Ishikawa (cell line): ENCODE results near the gene FAM131A.

ENCODE experiments used
- CEBPB ChIP-seq: IDR thresholded peaks from 2 replicates; pipeline ENCODE4 v1.6.1; 2012
- CREB1 ChIP-seq: IDR thresholded peaks from 2 replicates; pipeline ENCODE4 v1.6.1; 2012; ENCODE audit warnings: low read depth
- EGR1 ChIP-seq: IDR thresholded peaks from 2 replicates; pipeline ENCODE4 v1.6.1; 2012
- EP300 ChIP-seq: IDR thresholded peaks from 2 replicates; pipeline ENCODE4 v1.6.1; 2012; ENCODE audit warnings: borderline replicate concordance
- FOXM1 ChIP-seq: IDR thresholded peaks from 2 replicates; pipeline ENCODE4 v1.6.1; 2012; ENCODE audit warnings: low read depth, borderline replicate concordance
- NFIC ChIP-seq: IDR thresholded peaks from 2 replicates; pipeline ENCODE4 v1.6.1; 2012
- RAD21 ChIP-seq: IDR thresholded peaks from 2 replicates; pipeline ENCODE4 v1.6.1; 2012; ENCODE audit warnings: low read depth
- TAF1 ChIP-seq: IDR thresholded peaks from 2 replicates; pipeline ENCODE4 v1.6.1; 2012; ENCODE audit warnings: low read depth, mild to moderate bottlenecking
- TCF12 ChIP-seq: IDR thresholded peaks from 2 replicates; pipeline ENCODE4 v1.6.1; 2012; ENCODE audit warnings: low read depth
- TEAD4 ChIP-seq: IDR thresholded peaks from 2 replicates; pipeline ENCODE4 v1.6.1; 2012
- YY1 ChIP-seq: IDR thresholded peaks from 2 replicates; pipeline ENCODE4 v1.6.1; 2012; ENCODE audit warnings: low read depth
- ZBTB7A ChIP-seq: IDR thresholded peaks from 2 replicates; pipeline ENCODE4 v1.6.1; 2012; ENCODE audit warnings: low read depth
- TF ChIP-seq, protein P1 (sequence below): IDR thresholded peaks from 2 replicates; pipeline ENCODE4 v1.6.1; 2012
- TF ChIP-seq, protein P2 (sequence below): IDR thresholded peaks from 2 replicates; pipeline ENCODE4 v1.6.1; 2012
- TF ChIP-seq, protein P3 (sequence below): IDR thresholded peaks from 2 replicates; pipeline ENCODE4 v1.6.1; 2012; ENCODE audit warnings: low read depth, mild to moderate bottlenecking

FAM131A gene

DNA sequence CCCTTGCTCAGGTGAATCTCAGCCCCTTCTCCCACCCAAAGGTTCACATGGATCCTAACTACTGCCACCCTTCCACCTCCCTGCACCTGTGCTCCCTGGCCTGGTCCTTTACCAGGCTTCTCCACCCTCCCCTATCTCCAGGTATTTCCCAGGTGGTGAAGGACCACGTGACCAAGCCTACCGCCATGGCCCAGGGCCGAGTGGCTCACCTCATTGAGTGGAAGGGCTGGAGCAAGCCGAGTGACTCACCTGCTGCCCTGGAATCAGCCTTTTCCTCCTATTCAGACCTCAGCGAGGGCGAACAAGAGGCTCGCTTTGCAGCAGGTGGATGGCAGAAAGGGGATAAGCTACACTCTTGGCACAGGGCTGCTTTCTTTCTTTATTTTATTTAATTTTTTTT is 4.5 kb downstream of the FAM131A start:
- TF ChIP-seq EGR1 (no peak), RAD21 (no peak), YY1 (0 out of 2 replicates have a peak, but pooled peaks have one; percentile 42)
- TF ChIP-seq, protein P1, sequence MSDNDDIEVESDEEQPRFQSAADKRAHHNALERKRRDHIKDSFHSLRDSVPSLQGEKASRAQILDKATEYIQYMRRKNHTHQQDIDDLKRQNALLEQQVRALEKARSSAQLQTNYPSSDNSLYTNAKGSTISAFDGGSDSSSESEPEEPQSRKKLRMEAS = 0 out of 2 replicates have a peak, but pooled peaks have one; percentile 17
- TF ChIP-seq, protein P2, sequence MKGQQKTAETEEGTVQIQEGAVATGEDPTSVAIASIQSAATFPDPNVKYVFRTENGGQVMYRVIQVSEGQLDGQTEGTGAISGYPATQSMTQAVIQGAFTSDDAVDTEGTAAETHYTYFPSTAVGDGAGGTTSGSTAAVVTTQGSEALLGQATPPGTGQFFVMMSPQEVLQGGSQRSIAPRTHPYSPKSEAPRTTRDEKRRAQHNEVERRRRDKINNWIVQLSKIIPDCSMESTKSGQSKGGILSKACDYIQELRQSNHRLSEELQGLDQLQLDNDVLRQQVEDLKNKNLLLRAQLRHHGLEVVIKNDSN = peak; percentile 91

DNA sequence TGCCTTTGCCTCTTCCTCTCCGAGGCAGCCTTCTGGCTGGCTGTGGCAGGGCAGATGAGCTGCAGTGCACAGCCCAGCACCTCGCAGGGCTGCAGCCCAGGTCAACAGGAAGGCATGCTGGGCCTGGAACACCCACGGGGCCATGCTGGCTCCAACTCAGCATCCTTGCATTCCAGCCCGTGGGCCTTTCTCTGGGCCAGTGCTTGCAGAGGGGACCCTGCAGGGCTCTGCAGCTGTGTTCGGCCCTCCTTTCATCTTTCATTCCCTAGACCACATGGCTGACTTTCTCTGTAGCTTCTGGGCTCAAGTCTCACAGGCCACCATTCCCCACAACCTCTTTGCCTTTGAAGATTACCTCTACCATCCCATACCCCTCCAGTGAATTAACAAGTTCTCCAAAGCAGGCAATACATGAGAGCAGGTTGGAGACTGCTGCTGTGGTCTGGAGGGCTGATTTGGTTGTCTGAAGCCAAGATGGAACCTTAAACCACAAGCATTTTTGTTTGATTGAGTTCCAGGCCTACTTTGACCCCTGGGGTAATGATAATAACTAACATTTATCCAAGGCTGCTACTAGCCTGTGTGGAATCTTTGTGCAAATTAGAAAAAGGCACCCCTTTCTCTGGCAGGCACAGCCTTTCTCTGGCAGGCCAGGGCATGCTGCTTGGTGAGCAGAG is 5.9 kb downstream of the FAM131A start:
- TF ChIP-seq TAF1 (no peak), RAD21 (no peak)

DNA sequence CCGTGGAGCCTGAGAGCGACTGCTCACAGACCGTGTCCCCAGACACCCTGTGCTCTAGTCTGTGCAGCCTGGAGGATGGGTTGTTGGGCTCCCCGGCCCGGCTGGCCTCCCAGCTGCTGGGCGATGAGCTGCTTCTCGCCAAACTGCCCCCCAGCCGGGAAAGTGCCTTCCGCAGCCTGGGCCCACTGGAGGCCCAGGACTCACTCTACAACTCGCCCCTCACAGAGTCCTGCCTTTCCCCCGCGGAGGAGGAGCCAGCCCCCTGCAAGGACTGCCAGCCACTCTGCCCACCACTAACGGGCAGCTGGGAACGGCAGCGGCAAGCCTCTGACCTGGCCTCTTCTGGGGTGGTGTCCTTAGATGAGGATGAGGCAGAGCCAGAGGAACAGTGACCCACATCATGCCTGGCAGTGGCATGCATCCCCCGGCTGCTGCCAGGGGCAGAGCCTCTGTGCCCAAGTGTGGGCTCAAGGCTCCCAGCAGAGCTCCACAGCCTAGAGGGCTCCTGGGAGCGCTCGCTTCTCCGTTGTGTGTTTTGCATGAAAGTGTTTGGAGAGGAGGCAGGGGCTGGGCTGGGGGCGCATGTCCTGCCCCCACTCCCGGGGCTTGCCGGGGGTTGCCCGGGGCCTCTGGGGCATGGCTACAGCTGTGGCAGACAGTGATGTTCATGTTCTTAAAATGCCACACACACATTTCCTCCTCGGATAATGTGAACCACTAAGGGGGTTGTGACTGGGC is 7.3 kb downstream of the FAM131A start:
- no peak for TF ChIP-seq ZBTB7A
- TF ChIP-seq EP300 = no peak
- TF ChIP-seq, protein P3, sequence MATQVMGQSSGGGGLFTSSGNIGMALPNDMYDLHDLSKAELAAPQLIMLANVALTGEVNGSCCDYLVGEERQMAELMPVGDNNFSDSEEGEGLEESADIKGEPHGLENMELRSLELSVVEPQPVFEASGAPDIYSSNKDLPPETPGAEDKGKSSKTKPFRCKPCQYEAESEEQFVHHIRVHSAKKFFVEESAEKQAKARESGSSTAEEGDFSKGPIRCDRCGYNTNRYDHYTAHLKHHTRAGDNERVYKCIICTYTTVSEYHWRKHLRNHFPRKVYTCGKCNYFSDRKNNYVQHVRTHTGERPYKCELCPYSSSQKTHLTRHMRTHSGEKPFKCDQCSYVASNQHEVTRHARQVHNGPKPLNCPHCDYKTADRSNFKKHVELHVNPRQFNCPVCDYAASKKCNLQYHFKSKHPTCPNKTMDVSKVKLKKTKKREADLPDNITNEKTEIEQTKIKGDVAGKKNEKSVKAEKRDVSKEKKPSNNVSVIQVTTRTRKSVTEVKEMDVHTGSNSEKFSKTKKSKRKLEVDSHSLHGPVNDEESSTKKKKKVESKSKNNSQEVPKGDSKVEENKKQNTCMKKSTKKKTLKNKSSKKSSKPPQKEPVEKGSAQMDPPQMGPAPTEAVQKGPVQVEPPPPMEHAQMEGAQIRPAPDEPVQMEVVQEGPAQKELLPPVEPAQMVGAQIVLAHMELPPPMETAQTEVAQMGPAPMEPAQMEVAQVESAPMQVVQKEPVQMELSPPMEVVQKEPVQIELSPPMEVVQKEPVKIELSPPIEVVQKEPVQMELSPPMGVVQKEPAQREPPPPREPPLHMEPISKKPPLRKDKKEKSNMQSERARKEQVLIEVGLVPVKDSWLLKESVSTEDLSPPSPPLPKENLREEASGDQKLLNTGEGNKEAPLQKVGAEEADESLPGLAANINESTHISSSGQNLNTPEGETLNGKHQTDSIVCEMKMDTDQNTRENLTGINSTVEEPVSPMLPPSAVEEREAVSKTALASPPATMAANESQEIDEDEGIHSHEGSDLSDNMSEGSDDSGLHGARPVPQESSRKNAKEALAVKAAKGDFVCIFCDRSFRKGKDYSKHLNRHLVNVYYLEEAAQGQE = no peak
- TF ChIP-seq TCF12 = no peak
- no peak for TF ChIP-seq CEBPB
- no peak for TF ChIP-seq RAD21

DNA sequence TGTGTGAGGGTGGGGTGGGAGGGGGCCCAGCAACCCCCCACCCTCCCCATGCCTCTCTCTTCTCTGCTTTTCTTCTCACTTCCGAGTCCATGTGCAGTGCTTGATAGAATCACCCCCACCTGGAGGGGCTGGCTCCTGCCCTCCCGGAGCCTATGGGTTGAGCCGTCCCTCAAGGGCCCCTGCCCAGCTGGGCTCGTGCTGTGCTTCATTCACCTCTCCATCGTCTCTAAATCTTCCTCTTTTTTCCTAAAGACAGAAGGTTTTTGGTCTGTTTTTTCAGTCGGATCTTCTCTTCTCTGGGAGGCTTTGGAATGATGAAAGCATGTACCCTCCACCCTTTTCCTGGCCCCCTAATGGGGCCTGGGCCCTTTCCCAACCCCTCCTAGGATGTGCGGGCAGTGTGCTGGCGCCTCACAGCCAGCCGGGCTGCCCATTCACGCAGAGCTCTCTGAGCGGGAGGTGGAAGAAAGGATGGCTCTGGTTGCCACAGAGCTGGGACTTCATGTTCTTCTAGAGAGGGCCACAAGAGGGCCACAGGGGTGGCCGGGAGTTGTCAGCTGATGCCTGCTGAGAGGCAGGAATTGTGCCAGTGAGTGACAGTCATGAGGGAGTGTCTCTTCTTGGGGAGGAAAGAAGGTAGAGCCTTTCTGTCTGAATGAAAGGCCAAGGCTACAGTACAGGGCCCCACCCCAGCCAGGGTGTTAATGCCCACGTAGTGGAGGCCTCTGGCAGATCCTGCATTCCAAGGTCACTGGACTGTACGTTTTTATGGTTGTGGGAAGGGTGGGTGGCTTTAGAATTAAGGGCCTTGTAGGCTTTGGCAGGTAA is 8.1 kb downstream of the FAM131A start:
- TF ChIP-seq CREB1 (no peak; the same call in 1 of the 2 replicates), TAF1 (no peak), TCF12 (peak; percentile 54; the same call in 1 of the 2 replicates), EGR1 (no peak), EP300 (peak; percentile 22; the same call in 1 of the 2 replicates), FOXM1 (peak; percentile 47), RAD21 (peak; percentile 54), YY1 (no peak), NFIC (peak; percentile 77), ZBTB7A (peak; percentile 42; the same call in 1 of the 2 replicates), TEAD4 (peak; percentile 91), CEBPB (0 out of 2 replicates have a peak, but pooled peaks have one; percentile 29)
- TF ChIP-seq, protein P1 = peak; percentile 70
- TF ChIP-seq, protein P2 = peak; percentile 87
- TF ChIP-seq, protein P3 = peak; percentile 18; the same call in 1 of the 2 replicates

DNA sequence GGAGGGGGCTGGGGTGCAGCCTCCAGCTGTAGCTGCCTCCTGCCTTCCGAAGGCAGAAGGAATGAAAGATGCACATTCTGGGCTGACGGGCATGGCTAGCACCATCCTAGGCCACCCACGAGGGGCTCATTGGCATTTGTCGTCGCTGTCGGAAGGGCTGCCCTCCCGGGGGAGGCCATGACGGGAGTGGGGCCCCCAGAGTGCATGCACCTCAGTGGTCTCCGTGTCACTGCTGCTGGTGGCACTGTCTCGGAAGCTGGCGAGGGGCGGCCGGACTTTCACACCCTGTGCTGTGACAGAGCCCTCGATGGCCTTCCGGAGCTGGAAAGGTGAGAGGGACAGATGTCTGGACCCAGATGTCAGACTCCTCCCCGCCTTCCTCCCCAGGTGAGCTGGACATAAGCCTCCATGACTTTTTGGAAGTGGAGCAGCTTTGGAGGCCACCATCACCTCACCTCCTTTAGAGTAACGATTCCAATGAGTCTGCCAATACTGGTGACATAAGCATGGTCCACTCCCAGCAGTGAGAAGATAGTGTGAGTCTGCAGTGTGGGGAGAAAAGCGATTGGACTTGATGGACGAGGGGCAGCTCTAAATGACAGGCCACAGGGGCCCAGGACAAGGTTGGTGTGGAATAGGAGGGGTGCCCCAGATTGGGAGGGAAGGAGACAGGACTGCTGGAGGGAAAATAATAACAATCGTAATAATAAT is 9.2 kb downstream of the FAM131A start:
- TF ChIP-seq, protein P2 = no peak
